ENCODE measurements around the gene SLC46A1. TPM values are rescaled to one million over a fixed set of nuclear protein-coding genes. Genes with fewer than 3 reads are reported as not detected.
A peak's percentile ranks its signal among the peaks of the same experiment; 100 is the strongest.

The SLC46A1 gene
- total RNA-seq, 1 donor: 7.9 TPM

DNA sequence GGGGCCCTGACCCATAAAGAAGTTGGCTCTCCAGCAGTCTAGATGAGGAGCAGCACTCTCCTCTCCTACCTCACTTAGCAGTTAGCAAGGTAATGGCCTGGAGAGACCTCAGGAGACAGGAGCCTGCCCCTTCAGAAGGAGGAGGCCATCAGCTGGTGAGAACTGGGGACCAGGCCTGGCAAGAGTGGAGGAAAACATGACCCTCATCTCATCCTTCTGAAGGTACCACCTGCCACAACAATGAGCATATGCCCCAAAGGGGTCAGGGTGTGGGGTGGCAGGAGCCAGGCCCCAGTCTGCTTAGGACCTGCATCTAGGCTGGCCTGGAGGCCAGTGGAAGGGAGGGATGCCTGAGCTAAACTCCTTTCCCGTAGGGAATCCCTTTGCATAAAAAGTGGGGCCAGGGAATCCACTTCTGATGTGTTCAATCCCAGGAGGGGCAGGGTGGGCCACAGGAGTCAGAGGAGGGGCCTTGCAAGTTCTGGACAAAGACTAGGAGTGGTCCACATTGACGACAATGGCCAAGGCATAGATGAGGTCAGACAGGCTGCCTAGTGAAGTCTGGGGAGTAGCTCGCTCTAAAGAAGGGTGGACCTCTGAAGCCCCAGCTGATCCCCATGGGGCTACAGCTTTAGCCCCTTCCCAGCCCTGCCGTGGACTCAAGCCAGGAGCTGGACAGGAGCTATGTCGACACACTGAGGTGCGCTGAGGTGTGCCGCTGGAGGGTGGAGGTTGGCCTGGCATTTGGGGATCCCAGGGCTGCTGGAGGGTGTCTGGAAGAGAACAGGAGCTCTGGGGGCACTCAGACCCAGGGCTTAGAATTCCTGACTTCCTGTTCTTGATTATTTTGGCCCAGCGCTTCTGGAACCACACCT is 42.0 kb downstream of the SLC46A1 start:
- no peak for DNase-seq (ENCODE audit: low read depth)
- TF ChIP-seq, protein P1, sequence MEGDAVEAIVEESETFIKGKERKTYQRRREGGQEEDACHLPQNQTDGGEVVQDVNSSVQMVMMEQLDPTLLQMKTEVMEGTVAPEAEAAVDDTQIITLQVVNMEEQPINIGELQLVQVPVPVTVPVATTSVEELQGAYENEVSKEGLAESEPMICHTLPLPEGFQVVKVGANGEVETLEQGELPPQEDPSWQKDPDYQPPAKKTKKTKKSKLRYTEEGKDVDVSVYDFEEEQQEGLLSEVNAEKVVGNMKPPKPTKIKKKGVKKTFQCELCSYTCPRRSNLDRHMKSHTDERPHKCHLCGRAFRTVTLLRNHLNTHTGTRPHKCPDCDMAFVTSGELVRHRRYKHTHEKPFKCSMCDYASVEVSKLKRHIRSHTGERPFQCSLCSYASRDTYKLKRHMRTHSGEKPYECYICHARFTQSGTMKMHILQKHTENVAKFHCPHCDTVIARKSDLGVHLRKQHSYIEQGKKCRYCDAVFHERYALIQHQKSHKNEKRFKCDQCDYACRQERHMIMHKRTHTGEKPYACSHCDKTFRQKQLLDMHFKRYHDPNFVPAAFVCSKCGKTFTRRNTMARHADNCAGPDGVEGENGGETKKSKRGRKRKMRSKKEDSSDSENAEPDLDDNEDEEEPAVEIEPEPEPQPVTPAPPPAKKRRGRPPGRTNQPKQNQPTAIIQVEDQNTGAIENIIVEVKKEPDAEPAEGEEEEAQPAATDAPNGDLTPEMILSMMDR (IDR thresholded peaks at IDR 0.05; ENCODE audit: insufficient read depth, low read length): no peak
- no peak overlapping the region for H3K4me3 ChIP-seq (ENCODE audit: low read depth, low read length)

- DNase-seq (ENCODE audit: low read depth): no peak
- TF ChIP-seq, protein P1 (IDR thresholded peaks at IDR 0.05; ENCODE audit: insufficient read depth, low read length): no peak
Measured at GRCh38 chr17:28363186-28363585, 42.8 kb downstream of the SLC46A1 start.

DNA sequence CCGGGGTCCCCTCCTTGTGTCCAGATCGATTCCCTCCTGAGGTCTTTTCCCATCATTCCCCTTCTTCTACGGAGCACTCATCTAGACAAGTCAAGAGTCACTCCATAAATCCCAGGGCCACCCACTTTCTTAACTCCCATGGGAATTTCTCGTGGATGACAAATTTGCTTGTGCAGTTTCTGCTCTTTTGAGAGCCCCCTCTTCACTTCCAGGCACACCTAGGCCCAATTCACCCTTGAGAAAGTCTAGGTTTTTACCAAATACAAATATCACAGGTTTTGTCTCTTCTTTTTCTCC is 48.2 kb downstream of the SLC46A1 start:
- TF ChIP-seq, protein P1 (IDR thresholded peaks at IDR 0.05; ENCODE audit: insufficient read depth, low read length): no peak
- DNase-seq (ENCODE audit: low read depth): no peak
- peak overlapping the region; percentile 96 for H3K4me3 ChIP-seq (ENCODE audit: low read depth, low read length)

More at GRCh38 chr17:28363186-28363585, 42.8 kb downstream of the SLC46A1 start:
- no peak overlapping the region for H3K4me3 ChIP-seq (ENCODE audit: low read depth, low read length)

- peak within 1 kb of the TSS; percentile 96 for H3K4me3 ChIP-seq (ENCODE audit: low read depth, low read length)
- TF ChIP-seq, protein P1 (IDR thresholded peaks at IDR 0.05; ENCODE audit: insufficient read depth, low read length): no peak
- peak; percentile 92 for DNase-seq (ENCODE audit: low read depth)
Measured at GRCh38 chr17:28357061-28357900, 48.7 kb downstream of the SLC46A1 start, which contains the start of gene POLDIP2. Gene POLDIP2 (minus strand): TSS chr17:28357527. CDS start chr17:28357448, 79 bp downstream.

DNA sequence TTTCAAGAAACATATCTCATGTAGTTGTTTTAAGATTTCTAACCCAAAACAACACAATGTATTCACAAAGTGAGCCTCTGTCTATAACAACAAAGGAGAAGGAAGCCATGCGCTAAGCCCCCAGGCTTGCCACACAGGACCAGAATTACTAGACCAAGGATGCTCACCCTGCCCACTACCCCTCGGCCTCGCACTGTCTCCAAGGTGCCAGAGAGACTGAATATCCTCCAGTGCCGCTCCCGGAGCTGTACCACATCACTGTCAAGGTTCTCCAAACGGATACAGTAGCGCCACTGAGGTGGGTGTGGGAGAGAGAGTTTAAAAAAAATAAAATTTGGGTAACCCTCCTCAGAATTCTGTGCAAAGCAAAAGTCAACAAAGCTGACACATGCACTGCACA is 55.7 kb downstream of the SLC46A1 start:
- DNase-seq (ENCODE audit: low read depth): no peak
- TF ChIP-seq, protein P1 (IDR thresholded peaks at IDR 0.05; ENCODE audit: insufficient read depth, low read length): no peak
- no peak overlapping the region for H3K4me3 ChIP-seq (ENCODE audit: low read depth, low read length)

- TF ChIP-seq, protein P1 (IDR thresholded peaks at IDR 0.05; ENCODE audit: insufficient read depth, low read length): no peak
- H3K4me3 ChIP-seq (ENCODE audit: low read depth, low read length): no peak overlapping the region
- no peak for DNase-seq (ENCODE audit: low read depth)
Measured at GRCh38 chr17:28348979-28349378, 57.0 kb downstream of the SLC46A1 start.
